HUDEP-2 (cell line): ENCODE measurements around the gene CELF5.
"Not testable (repeated sequence)": the region's sequence is repeated elsewhere in the genome, so short reads cannot be mapped to it uniquely, and the experiment has no call there.

Experiments used
- DNase-seq, 76 experiments: peaks; one replicate each; lab custom pipeline; 2025; ENCODE audit not compliant: unreplicated experiment in 76 of 76; lab: John Stamatoyannopoulos, UW

Gene CELF5

DNA sequence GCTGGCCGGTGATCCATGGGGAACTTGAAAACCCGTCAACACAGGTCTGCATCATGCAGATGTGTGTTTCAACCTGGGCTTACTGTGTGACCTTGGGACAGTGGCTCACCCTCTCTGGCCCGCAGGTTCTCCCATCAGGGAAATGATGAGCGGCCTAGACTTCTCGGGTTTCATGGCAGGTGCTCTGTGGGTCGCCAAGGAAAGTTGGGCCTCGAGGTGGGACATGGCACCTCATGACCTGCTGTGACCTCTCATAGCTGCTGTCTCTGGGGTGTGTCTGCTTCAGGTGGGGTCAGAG is 91.2 kb downstream of the CELF5 start:
- DNase-seq = no peak

DNA sequence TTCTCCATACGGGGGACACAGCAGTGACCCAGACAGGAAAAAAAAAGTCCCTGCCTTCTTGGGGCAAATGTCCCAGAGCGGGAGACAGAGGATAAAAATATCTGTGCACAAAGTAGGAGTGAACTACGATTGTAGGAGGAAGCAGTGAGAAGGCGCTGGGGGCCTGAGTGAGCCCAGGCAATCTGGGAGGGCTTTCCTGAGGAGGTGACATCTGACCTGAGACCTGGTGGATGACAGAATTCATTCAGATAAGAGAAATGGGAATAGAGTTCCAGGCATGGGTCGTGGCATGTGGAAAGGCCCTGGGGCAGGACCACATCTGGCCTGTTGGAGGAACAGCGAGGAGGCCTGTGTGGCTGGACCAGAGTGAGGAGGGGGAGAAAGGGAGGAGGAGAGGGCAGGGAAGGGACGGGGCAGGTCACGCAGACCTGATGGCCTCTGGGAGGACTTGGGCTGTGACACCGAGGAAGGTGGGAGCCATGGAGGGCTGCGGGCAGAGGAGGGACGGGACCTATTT is 91.7 kb downstream of the CELF5 start:
- DNase-seq = no peak

DNA sequence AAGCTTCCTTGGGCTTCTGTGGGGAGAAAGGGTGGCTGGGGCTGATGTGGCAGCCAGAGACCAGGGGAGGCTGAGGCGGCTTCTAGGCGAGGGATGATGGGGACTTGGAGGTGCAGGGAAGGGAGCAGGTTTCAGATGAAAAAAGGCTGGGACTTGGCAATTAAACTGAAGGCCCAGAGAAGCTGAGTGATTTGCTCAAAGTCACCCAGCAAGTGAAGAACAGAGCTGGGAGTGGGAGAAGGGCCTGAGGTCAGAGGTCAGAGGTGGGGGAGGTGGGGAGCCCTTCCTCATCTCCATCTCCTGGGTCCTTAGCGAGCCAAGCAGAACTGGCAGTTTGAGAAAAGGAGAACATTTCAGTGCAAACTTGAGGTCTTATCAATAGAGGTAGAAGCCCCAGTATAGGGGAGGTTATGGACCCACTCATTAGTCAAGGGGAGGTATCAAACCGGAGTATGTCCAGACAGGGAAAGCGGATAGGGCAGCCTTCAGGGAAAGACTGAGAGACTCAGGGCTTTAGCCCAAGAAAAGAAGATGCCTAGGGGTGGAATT is 92.3 kb downstream of the CELF5 start:
- DNase-seq = no peak

DNA sequence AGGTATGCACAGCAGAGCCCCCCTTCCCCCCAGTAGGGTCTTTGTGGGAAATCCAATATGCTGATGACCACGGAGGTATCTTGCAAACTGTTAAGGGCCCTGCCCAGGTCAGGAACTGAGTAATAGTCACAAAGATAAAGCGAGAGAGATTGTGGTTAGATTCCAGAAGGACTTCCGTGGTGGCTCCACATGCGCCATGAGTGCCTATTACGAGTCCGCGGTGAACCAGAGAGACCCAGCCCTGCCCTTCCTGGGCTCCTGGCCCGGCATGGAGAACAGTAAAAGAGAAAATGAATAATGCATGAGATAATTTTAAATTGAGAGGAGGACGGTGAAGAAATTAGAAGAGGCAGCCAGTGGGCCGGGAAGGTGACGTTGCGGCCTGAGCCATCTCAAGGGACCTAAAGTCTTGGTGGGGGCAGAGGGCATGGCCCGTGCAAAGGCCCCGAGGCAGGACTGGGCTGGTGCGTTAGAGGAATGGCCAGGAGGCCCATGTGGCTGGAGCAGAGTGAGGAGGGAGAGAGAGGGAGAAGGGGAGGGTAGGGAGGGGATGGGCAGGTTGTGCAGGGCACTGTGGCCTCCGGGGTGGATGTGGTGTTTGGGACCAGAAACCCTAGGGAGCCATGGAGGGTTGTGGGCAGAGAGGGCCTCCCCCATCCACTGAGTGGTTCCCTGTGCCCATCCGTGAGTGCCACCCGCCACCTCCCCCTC is 95.3 kb downstream of the CELF5 start:
- DNase-seq = no peak

DNA sequence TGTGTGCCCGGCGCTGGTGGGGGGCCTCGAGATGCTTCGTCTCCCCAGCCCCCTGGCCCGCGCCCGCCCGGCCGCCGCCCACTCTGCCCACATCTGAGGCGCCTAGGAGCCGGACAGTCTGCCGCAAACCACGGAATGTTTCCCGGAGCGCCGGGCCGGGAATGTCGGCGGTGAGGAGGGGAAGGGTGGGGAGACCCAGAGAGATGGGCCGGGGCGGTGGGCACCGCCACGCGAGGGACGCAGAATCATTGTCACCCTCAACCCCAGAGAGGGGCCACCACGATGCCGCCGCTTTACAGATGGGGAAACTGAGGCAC is 95.9 kb downstream of the CELF5 start:
- no peak for DNase-seq

DNA sequence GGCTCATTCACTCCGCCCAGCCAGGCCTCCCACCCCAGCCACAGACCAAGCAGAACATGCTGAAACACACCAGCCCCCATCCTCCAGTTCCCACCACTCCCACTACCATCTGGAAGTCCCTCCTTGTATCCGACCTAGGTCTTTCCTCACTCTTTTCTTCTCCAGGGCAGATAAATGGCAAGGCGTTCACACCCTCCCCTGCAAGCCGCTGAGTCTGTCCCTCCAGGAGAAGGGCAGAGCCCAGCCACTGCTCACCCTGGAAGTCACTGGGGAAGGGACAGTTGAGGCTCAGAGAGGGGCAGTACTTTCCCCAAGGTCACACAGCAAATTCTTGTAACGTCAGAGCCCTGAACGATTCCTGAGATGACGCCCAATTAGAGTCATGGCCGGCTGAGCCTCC is 96.4 kb downstream of the CELF5 start:
- no peak for DNase-seq

DNA sequence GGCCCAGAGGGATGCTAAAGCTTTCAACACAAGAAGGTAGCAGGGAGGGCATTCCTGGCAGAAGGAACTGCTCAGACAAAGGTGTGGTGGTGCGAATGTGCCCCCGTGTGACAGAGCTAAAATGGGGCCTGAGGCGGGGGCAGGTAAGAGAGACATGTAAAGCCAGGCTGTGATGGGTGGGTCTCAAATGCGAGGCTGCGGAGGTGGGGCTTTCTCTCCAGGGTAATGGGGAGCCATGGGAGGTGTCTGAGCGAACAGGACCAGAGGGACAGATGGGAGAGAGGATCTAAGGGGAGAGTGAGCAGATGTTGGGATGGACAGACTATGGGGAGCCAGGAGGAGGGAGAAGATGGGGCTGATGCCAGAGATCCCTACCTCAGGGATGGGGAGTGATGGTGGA is 97.2 kb downstream of the CELF5 start:
- DNase-seq = no peak

DNA sequence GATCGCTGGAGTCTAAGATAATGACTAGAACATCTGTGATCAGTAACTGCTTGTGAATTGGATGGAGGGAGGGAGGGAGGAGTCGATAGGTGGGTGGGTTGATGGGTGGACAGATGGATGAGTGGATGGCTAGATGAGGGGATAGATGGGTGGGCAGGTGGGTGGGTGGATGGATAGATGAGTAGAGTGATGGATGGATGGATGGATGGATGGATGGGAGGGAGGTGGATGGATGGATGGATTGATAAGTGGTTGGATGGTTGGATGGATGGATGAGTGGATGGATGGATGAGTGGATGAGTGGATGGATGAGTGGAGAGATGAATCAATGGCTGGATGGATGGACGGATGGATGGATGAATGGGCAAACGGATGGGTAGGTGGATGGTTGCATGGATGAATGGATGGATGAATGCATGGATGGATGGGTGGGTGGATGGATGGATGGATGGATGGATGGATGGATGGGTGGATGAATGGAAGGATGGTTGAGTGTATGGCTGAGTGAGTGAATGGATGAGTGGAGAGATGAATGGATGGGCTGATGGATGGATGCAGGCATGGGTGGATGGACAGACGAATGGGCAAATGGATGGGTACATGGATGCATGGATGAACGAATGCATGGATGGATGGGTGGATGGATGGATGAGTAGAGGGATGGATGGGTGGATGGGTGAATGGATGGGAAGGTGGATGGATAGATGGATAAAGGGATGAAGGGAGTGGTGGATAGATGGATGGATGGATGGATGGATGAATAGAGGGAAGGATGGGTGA is 97.9 kb downstream of the CELF5 start:
- no peak for DNase-seq

DNA sequence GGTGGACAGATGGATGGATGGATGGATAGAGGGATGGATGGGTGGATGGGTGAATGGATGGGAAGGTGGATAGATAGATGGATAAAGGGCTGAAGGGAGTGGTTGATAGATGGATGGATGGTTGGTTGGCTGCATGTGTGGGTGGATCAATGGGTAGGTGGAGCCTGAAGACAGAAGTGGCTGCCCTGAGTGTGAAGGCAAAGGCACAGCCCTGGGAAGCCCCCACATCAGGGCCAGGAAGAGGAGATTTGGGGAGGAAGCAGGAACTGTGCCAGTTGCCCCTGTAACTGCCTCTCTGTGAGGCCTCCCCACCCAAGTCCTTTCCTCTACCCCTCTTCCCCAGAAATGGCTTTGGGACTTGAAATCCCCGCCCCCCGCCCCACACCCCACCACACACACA is 98.6 kb downstream of the CELF5 start:
- no peak for DNase-seq

DNA sequence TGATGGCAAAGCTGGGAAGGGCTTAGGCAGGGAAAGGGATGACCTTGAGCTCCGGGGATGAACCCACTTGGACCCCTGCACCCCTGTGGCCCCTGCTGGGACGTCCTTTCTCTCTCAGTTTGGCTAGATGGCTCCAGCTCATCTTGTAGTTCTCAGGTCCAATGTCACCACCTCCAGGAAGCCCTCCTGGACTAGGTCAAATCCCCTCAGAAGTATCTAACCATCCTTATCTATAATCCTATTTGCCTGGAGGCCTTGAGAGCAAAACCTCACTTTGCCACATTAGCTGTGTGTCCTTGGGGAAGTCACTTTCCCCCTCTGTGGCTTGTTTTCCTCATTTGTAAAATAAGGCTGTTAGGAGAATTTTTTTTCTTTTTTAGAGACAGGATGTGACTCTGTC is 99.2 kb downstream of the CELF5 start:
- DNase-seq = no peak

DNA sequence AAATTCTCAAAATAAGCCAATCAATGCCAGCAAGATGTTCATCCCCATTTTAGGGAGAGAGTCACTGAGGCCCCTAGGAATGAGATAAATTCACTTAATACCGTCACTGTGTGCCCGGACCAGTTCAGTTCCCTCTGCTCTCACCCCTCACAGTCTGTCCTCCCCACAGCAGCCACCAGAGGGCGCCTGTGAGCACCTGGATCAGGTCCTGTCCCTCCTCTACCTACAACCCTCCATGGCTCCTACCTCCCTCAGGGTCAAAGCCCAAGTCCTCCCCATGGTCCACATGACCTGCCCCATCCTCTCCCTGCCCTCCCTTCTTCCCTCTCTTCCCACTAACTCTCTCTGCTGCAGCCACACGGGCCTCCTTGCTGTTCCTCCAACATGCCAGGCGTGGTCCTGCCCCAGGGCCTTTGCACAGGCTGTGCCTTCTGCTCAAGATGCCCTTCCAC is 100.0 kb downstream of the CELF5 start:
- DNase-seq = peak in 65 of 76 experiments; percentile 16 to 91 (median 69)

DNA sequence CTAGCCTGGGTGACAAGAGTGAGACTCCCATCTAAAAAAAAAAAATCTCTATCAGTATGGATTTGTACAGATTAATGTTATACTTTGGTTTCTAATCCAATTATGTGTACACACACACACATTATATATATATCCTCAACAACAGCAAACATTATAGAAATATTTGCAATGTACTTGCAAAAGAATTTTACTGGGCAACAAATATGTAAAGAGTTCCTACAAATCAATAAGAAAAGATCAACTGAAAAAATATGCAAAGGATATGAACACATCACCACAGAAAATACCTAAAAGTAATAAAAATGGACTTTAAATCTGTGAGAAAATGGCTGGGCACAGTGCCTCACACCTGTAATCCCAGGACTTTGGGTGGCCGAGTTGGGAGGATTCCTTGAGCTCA is 101.0 kb downstream of the CELF5 start:
- no peak for DNase-seq

DNA sequence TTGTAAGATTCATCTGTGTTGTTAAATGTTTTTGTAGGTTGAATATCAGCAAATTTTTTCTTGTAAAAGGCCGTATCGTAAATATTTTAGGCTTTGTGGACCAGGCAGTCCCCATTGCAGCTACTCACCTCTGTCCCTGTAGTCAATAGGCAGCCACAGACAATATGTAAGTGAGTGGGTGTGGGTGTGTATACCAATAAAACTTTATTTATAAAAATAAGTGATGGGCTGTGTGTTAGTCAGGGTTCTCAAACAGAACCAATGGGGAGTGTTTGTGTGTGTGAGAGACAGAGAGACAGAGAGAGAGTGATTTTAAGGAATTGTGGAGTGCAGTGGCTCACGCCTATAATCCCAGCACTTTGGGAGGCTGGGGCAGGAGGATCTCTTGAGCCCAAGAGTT is 104.3 kb downstream of the CELF5 start:
- DNase-seq = no peak

DNA sequence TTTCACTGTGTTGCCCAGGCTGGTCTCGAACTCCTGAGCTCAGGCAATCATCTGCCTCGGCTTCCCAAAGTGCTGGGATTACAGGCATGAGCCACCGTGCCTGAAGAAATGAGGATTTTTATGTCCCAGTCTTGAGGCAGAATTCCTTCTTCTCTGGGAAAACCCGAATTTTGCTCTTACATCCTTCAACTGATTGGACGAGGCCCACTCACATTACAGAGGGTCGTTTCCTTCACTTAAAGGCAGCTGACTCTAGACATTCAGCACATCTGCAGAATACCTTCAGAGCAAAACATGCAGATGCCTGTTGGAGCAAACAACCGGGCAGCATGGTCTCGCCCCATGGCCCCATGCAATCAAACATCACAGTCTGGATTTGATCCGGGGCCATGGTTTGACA is 105.6 kb downstream of the CELF5 start:
- no peak for DNase-seq

DNA sequence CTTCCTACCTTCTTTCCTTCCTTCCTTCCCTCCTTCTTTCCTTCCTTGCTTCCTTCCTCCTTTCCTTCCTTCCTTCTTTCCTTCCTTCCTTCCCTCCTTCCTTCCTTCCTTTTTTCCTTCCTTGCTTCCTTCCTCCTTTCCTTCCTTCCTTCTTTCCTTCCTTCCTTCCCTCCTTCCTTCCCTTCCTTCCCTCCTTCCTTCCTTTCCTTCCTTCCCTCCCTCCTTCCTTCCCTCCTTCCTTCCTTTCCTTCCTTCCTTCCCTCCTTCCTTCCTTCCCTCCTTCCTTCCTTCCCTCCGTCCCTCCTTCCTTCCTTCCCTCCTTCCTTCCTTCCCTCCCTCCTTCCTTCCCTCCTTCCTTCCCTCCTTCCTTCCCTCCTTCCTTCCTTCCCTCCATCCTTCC is 107.8 kb downstream of the CELF5 start:
- not testable (repeated sequence) for DNase-seq

DNA sequence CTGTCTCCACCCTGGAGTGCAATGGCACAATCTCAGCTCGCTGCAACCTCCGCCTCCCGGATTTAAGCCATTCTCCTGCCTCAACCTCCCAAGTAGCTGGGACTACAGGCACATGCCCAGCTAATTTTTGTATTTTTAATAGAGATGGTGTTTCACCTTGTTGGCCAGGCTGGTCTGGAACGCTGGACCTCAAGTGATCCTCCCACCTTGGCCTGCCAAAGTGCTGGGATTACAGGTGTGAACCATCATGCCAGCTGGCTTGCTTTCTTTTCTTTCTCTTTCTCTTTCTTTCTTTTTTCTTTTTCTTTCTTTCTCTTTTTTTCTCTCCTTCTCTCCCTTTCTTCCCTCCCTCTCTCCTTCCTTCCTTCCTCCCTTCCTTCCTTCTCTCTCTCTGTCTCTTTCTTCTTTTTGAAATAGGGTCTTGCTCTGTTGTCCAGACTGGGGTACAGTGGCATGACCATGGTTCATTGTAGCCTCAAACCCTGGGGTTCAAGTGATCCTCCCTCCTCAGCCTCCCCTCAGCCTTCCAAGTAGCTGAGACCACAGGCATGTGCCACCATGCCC is 108.6 kb downstream of the CELF5 start:
- no peak for DNase-seq

DNA sequence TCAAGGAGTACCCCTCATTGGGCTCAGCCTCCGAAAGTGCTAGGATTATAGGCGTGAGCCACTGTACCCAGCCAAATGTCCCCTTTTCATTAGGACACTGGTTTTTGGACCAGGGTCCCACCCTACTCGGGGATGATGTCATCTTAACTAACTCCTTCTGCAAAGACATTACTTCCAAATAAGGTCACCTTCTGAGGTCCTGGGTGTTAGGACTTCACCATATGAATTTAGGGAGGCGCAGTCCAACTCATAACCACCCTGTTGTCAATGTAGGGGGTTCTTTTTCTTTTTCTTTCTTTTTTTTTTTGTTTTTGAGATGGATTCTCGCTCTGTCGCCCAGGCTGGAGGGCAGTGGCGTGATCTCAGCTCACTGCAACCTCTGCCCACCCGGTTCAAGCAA is 109.2 kb downstream of the CELF5 start:
- no peak for DNase-seq

DNA sequence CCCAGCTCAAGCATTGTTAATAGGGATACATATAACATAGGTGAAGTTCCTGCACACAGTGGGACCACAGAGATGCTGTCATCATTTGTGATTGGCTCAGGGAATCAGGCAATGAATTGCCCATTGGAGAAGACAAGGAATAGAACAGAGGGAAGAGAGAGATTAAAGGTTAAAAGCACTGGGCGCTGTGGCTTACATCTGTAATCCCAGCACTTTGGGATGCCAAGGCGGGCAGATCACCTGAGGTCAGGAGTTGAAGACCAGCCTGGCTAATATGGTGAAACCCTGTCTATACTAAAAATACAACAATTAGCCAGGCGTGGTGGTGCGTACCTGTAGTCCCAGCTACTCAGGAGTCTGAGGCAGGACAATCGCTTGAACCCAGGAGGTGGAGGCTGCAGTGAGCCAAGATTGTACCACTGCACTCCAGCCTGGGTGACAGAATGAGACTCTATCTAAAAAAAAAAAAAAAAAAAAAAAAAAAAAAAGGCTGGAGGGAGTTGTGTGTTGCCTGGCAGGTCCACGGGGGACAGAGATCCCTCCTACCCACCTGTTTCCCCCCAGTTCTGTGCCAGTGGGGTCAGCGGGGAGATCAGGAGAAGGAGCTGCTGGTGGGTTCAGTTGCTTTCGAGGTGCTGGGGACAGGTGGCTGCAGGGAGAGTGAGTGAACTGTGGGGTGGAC is 110.4 kb downstream of the CELF5 start:
- DNase-seq = not testable (repeated sequence)

DNA sequence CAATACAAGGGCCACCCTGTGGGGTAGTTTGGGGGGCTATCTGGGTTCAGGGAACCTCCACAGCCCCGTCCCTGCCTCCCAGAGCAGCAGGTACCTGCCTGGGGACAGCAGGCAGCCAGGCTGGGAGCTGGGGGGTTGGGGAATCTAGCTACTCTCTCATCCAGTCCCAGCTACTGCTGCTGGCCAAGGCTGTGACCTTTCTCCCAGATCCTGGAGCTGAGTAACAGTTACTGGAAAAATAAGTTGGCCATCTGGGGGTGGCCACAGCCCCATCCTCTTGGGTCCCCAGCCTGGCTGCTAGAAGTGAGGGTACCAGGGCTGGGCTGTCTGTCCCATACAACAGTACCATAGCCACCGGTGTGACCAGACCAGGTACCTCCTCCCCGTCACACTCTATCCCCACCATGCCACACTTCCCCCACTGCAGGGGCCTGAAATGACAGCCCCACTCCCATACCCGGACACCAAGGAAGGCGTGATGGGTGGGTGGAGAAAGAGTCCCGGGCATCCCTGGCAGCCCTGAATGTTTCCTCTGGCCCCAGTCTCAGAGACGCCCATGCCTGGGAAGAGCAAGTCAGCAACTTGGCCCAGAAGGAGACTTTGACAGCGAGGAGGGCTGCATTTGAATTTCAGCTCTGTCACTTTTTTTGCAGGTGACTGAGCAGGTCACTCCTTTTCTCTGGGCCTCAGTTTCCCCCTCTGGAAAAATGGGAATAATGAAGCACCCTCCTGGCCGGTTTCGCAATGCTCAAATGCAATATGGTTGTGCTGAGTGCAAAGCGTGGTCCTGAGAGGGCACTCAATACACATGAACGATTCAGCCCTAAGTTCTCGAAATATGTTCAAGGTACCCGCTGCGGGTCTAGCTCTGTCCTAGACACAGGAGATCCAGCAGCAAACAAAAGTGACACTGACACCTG is 111.2 kb downstream of the CELF5 start:
- no peak for DNase-seq

DNA sequence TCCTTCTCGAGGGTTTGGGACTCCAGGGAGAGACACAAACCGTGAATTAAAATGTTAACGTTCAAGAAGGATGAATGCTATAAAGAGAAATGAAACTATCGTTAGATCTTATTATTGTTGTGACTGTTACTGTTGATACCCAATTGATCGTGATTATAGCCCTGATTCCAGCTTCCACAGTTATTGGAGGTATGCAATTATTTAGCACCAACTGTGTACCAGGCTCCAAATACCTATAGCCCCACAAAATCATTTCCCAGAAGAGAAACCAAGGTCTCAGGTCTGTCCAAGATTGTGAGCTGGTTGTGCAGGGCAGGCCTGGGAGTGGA is 111.9 kb downstream of the CELF5 start:
- DNase-seq = no peak
